H1 (cell line): Measurements from ENCODE around the gene RAPGEF6. TPM values are rescaled to one million over a fixed set of nuclear protein-coding genes. Genes with fewer than 3 reads are reported as not detected.

Experiments
- CTCF ChIA-PET: fragments of 300-600 bp; sonication (Branson Sonifier 250); formaldehyde crosslinking; loops from one replicate; lab custom pipeline; 2021; ENCODE audit not compliant: partially characterized antibody; lab: Charles Lee
- POLR2A ChIA-PET: fragments of 300-600 bp; sonication (Branson Sonifier 250); formaldehyde crosslinking; loops from one replicate; lab custom pipeline; 2021; ENCODE audit warnings: inconsistent platforms; ENCODE audit not compliant: partially characterized antibody; lab: Charles Lee
- DNase-seq, 2 experiments: peaks; one replicate each; pipeline versions ENCODE4 v3.0.0 to v3.0.0-alpha.2; 2010 to 2022; ENCODE audit warnings: low spot score in 2 of 2, low read depth in 1 of 2, mixed read lengths in 1 of 2
- FAIRE-seq: peaks from 2 replicates; lab custom pipeline; 2011; peaks lifted over from hg19 to GRCh38; lab: Jason Lieb, UNC
- H2AFZ ChIP-seq: 2 replicates; pipeline ENCODE4 v1.8.1; 2012; ENCODE audit warnings: low read length, inconsistent platforms
- H2AK5ac ChIP-seq: 2 replicates; pipeline ENCODE4 v1.6.1; 2013; ENCODE audit warnings: low read depth, low read length
- H2BK120ac ChIP-seq: replicated peaks from 2 replicates; pipeline ENCODE3; 2013; ENCODE audit warnings: low read depth, low read length, inconsistent platforms
- H2BK12ac ChIP-seq: 2 replicates; pipeline ENCODE4 v1.6.1; 2013; ENCODE audit warnings: low read depth, low read length
- H2BK15ac ChIP-seq: 2 replicates; pipeline ENCODE4 v1.6.1; 2013; ENCODE audit warnings: low read length
- H2BK20ac ChIP-seq: 2 replicates; pipeline ENCODE4 v1.6.1; 2013; ENCODE audit warnings: low read length
- H2BK5ac ChIP-seq: 2 replicates; pipeline ENCODE4 v1.6.1; 2013; ENCODE audit warnings: low read depth, low read length
- H3K14ac ChIP-seq: 2 replicates; pipeline ENCODE4 v1.6.1; 2013; ENCODE audit warnings: inconsistent platforms; ENCODE audit not compliant: insufficient read length
- H3K18ac ChIP-seq: 2 replicates; pipeline ENCODE4 v1.6.1; 2013; ENCODE audit warnings: low read length; ENCODE audit errors: extremely low read depth
- H3K23ac ChIP-seq: 2 replicates; pipeline ENCODE4 v1.6.1; 2013; ENCODE audit warnings: inconsistent platforms; ENCODE audit not compliant: insufficient read length
- H3K23me2 ChIP-seq: 2 replicates; pipeline ENCODE4 v1.6.1; 2013; ENCODE audit warnings: low read depth, low read length
- H3K27ac ChIP-seq: 2 replicates; pipeline ENCODE4 v1.6.1; 2011; ENCODE audit warnings: low read depth, low read length, inconsistent platforms
- H3K27me3 ChIP-seq, 4 experiments: replicated peaks in 1 of 4; 1 replicate in 1 of 4; 2 replicates in 3 of 4; pipeline versions ENCODE4 v1.6.1 to v1.8.1; 2011 to 2013; ENCODE audit warnings: low read length in 3 of 4, mild to moderate bottlenecking in 3 of 4, inconsistent platforms in 2 of 4, mixed read lengths in 2 of 4, moderate library complexity in 1 of 4; ENCODE audit not compliant: control insufficient read depth in 3 of 4, insufficient read depth in 3 of 4; ENCODE audit errors: extremely low read depth in 1 of 4
- H3K36me3 ChIP-seq, 4 experiments: 2 replicates each; pipeline versions ENCODE4 v1.6.1 to v1.8.1; 2011 to 2013; ENCODE audit warnings: mild to moderate bottlenecking in 4 of 4, low read length in 3 of 4, moderate library complexity in 2 of 4, control low read depth in 1 of 4, inconsistent platforms in 1 of 4; ENCODE audit not compliant: insufficient read depth in 4 of 4, control insufficient read depth in 2 of 4
- H3K4ac ChIP-seq: replicated peaks from 2 replicates; pipeline ENCODE3; 2013; ENCODE audit warnings: low read length, low read depth, mixed read lengths, inconsistent platforms; ENCODE audit not compliant: insufficient read length
- H3K4me1 ChIP-seq, 4 experiments: replicated peaks in 1 of 4; 1 replicate in 1 of 4; 2 replicates in 3 of 4; pipeline versions ENCODE4 v1.6.1 to v1.8.1; 2011 to 2013; ENCODE audit warnings: low read length in 3 of 4, inconsistent platforms in 2 of 4, mixed read lengths in 1 of 4; ENCODE audit not compliant: insufficient read depth in 4 of 4, control insufficient read depth in 3 of 4
- H3K4me2 ChIP-seq, 2 experiments: 2 replicates each; pipeline versions ENCODE4 v1.6.1 to v1.8.1; 2011 to 2013; ENCODE audit warnings: low read depth in 2 of 2, low read length in 2 of 2, control low read depth in 1 of 2, inconsistent platforms in 1 of 2, mild to moderate bottlenecking in 1 of 2; ENCODE audit not compliant: insufficient read depth in 1 of 2
- H3K4me3 ChIP-seq, 4 experiments: fragments of 200-600, 300-600 bp in 1 of 4; sonication (generic), shearing (Covaris generic), sonication (Bioruptor Twin) in 1 of 4; 2 replicates each; pipeline versions ENCODE4 v1.5.1 to v1.8.1; 2011 to 2016; ENCODE audit warnings: low read length in 4 of 4, low read depth in 3 of 4, control low read depth in 2 of 4, inconsistent platforms in 2 of 4, mild to moderate bottlenecking in 2 of 4, mixed read lengths in 1 of 4, moderate library complexity in 1 of 4; ENCODE audit not compliant: insufficient read depth in 2 of 4; ENCODE audit errors: extremely low read depth in 1 of 4
- H3K56ac ChIP-seq: replicated peaks from 2 replicates; pipeline ENCODE3; 2013; ENCODE audit warnings: low read depth, mild to moderate bottlenecking, mixed read lengths, low read length, inconsistent platforms; ENCODE audit not compliant: insufficient read length
- H3K79me1 ChIP-seq: 2 replicates; pipeline ENCODE4 v1.6.1; 2013; ENCODE audit warnings: low read depth, low read length, control low read depth
- H3K79me2 ChIP-seq, 2 experiments: 2 replicates each; pipeline versions ENCODE4 v1.6.1 to v1.8.1; 2012 to 2013; ENCODE audit warnings: low read length in 2 of 2, mild to moderate bottlenecking in 2 of 2, inconsistent platforms in 1 of 2; ENCODE audit not compliant: insufficient read depth in 2 of 2, control insufficient read depth in 1 of 2
- H3K9ac ChIP-seq, 4 experiments: replicated peaks in 1 of 4; 1 replicate in 1 of 4; 2 replicates in 3 of 4; pipeline versions ENCODE4 v1.6.1 to v1.8.1; 2011 to 2013; ENCODE audit warnings: low read depth in 3 of 4, low read length in 3 of 4, control low read depth in 2 of 4, mild to moderate bottlenecking in 2 of 4, moderate library complexity in 2 of 4, inconsistent platforms in 1 of 4; ENCODE audit errors: extremely low read depth in 1 of 4
- H3K9me3 ChIP-seq, 2 experiments: 2 replicates each; pipeline versions ENCODE4 v1.6.1 to v1.8.1; 2012 to 2013; ENCODE audit warnings: mild to moderate bottlenecking in 2 of 2, moderate library complexity in 2 of 2, control low read depth in 1 of 2, inconsistent platforms in 1 of 2, low read depth in 1 of 2, low read length in 1 of 2, mixed read lengths in 1 of 2; ENCODE audit not compliant: insufficient read depth in 2 of 2
- H4K20me1 ChIP-seq, 2 experiments: replicated peaks in 1 of 2; 2 replicates each; pipeline versions ENCODE3 to v1.8.1; 2011 to 2013; ENCODE audit warnings: inconsistent platforms in 2 of 2, low read length in 2 of 2, mild to moderate bottlenecking in 1 of 2; ENCODE audit not compliant: insufficient read depth in 2 of 2, control insufficient read depth in 1 of 2
- H4K5ac ChIP-seq: 2 replicates; pipeline ENCODE4 v1.6.1; 2013; ENCODE audit warnings: low read length, low read depth, mixed read lengths, inconsistent platforms; ENCODE audit not compliant: insufficient read length
- H4K8ac ChIP-seq: 2 replicates; pipeline ENCODE4 v1.8.0; 2013; ENCODE audit warnings: mild to moderate bottlenecking, moderate library complexity, low read length, inconsistent platforms; ENCODE audit not compliant: insufficient read depth; ENCODE audit errors: extremely low read depth
- H4K91ac ChIP-seq: replicated peaks from 2 replicates; pipeline ENCODE3; 2013; ENCODE audit warnings: low read length, mixed read lengths, inconsistent platforms; ENCODE audit not compliant: insufficient read length
- CBX5 ChIP-seq: fragments of 300-800, 300-1000 bp; sonication (generic); IDR thresholded peaks from 2 replicates; pipeline ENCODE4 v1.7.1; 2016; ENCODE audit warnings: antibody characterized with exemption, low read length, low read depth
- JUND ChIP-seq: IDR thresholded peaks from 2 replicates; pipeline ENCODE4 v1.6.1; 2011; ENCODE audit warnings: mild to moderate bottlenecking, improper control_type of control experiment, low read length
- PHF8 ChIP-seq: fragments of 200-600 bp; sonication (generic); conservative IDR thresholded peaks from 2 replicates; pipeline ENCODE4 v1.7.1; 2012; ENCODE audit warnings: low read depth, mild to moderate bottlenecking, inconsistent platforms, low read length, moderate library complexity
- SUZ12 ChIP-seq: fragments of 200-600 bp; sonication (generic); IDR thresholded peaks from 2 replicates; pipeline ENCODE4 v1.6.1; 2012; ENCODE audit warnings: mild to moderate bottlenecking, inconsistent platforms, low read length, moderate library complexity, mixed read lengths
- WGBS, 2 experiments: shearing (Covaris generic) in 1 of 2; methylation state at CpG; one replicate each; pipeline versions ENCODE4 v1.1.6 to v1.1.7; 2013 to 2015; ENCODE audit warnings: low lambda C conversion rate in 2 of 2, mixed read lengths in 2 of 2, inconsistent platforms in 1 of 2, low coverage in 1 of 2, missing lambda C conversion rate in 1 of 2; ENCODE audit not compliant: insufficient replicate concordance in 2 of 2, insufficient coverage in 1 of 2, insufficient read length in 1 of 2; ENCODE audit errors: extremely low coverage in 1 of 2, missing lambda C conversion rate in 1 of 2; 5-methylcytosine and 5-hydroxymethylcytosine counted together
- polyA plus RNA-seq, 7 experiments: library from polyadenylated mRNA; depleted of rRNA in 3 of 7; stranded (reverse) in 5 of 7; unstranded in 2 of 7; fragments of >200 nt in 5 of 7; fragments of 200-250 nt in 2 of 7; gene quantifications; 1 replicate in 5 of 7; 2 replicates in 1 of 7; 4 replicates in 1 of 7; pipeline versions ENCODE4 v1.2.1 to v1.2.3, GENCODE V29; 2011 to 2013; ENCODE audit warnings: missing spikeins in 2 of 7, mixed read lengths in 2 of 7
- total RNA-seq: library from RNA; stranded (reverse); fragmentation: NEBNext Ultra II Directional; extraction: Animal tissue kit (Norgen Biotek cat#: 25700); gene quantifications from 2 replicates; pipeline ENCODE4 v1.2.1, GENCODE V29; 2021
- TF ChIP-seq, protein P1 (sequence below), 3 experiments: IDR thresholded peaks; 1 replicate in 2 of 3; 2 replicates in 1 of 3; pipeline versions ENCODE4 v1.5.1 to v1.6.1; 2011; ENCODE audit warnings: low read length in 3 of 3, mild to moderate bottlenecking in 3 of 3, inconsistent platforms in 2 of 3, low read depth in 1 of 3, moderate library complexity in 1 of 3; ENCODE audit not compliant: insufficient read depth in 1 of 3; ENCODE audit errors: control extremely low read depth in 1 of 3
- TF ChIP-seq, protein P2 (sequence below): IDR thresholded peaks from 2 replicates; pipeline ENCODE4 v1.6.1; 2011; ENCODE audit warnings: low read length, improper control_type of control experiment
- TF ChIP-seq, protein P3 (sequence below): IDR thresholded peaks from 2 replicates; pipeline ENCODE4 v1.6.1; 2012; ENCODE audit warnings: low read length, inconsistent platforms
- TF ChIP-seq, protein P4 (sequence below): IDR thresholded peaks from 2 replicates; pipeline ENCODE4 v1.6.1; 2012; ENCODE audit warnings: inconsistent platforms

Gene RAPGEF6
- total and polyA plus RNA-seq, 2 of the 8 experiments (the other 6 are each of a cell fraction or from before 2014, with no cell fraction given), result 4.8 to 20.0 TPM

DNA sequence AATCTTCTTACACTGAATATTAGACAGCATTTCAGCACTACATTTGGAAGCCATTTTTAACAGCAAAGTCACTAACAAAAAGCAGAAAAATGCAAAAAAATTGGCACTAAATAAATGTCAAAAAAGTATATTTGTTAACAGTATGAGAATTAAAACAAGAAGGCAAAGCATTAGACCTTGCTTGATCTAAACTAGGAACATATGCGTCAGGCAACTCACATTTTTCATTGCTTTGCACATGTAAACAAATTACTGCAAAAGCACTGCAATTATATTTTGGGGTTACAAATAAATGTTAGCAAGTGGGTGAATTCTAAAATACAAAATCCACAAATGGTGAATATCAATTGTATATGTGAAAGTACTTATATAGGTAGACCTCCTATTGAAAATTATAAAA is 49.0 kb upstream of the RAPGEF6 start:
- no peak overlapping the region for H2AFZ ChIP-seq
- H2BK12ac ChIP-seq, result no peak overlapping the region
- 90% methylated on average over 1 of the region's 1 CpG; no CpG with 5 or more reads in 1 of the 2 experiments for WGBS, 2 experiments
- TF ChIP-seq, protein P1, sequence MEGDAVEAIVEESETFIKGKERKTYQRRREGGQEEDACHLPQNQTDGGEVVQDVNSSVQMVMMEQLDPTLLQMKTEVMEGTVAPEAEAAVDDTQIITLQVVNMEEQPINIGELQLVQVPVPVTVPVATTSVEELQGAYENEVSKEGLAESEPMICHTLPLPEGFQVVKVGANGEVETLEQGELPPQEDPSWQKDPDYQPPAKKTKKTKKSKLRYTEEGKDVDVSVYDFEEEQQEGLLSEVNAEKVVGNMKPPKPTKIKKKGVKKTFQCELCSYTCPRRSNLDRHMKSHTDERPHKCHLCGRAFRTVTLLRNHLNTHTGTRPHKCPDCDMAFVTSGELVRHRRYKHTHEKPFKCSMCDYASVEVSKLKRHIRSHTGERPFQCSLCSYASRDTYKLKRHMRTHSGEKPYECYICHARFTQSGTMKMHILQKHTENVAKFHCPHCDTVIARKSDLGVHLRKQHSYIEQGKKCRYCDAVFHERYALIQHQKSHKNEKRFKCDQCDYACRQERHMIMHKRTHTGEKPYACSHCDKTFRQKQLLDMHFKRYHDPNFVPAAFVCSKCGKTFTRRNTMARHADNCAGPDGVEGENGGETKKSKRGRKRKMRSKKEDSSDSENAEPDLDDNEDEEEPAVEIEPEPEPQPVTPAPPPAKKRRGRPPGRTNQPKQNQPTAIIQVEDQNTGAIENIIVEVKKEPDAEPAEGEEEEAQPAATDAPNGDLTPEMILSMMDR (IDR thresholded peaks at IDR 0.05; ENCODE audit: control extremely low read depth in 1 of 3, insufficient read depth in 1 of 3, low read depth in 1 of 3, low read length in 3 of 3), result no peak
- TF ChIP-seq, protein P2, sequence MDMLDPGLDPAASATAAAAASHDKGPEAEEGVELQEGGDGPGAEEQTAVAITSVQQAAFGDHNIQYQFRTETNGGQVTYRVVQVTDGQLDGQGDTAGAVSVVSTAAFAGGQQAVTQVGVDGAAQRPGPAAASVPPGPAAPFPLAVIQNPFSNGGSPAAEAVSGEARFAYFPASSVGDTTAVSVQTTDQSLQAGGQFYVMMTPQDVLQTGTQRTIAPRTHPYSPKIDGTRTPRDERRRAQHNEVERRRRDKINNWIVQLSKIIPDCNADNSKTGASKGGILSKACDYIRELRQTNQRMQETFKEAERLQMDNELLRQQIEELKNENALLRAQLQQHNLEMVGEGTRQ, result no peak
- TF ChIP-seq, protein P3, sequence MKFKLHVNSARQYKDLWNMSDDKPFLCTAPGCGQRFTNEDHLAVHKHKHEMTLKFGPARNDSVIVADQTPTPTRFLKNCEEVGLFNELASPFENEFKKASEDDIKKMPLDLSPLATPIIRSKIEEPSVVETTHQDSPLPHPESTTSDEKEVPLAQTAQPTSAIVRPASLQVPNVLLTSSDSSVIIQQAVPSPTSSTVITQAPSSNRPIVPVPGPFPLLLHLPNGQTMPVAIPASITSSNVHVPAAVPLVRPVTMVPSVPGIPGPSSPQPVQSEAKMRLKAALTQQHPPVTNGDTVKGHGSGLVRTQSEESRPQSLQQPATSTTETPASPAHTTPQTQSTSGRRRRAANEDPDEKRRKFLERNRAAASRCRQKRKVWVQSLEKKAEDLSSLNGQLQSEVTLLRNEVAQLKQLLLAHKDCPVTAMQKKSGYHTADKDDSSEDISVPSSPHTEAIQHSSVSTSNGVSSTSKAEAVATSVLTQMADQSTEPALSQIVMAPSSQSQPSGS, result no peak
- TF ChIP-seq SUZ12 (no peak), CBX5 (no peak), PHF8 (no peak), JUND (no peak)
- TF ChIP-seq, protein P4, sequence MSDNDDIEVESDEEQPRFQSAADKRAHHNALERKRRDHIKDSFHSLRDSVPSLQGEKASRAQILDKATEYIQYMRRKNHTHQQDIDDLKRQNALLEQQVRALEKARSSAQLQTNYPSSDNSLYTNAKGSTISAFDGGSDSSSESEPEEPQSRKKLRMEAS, result no peak

More for the DNA sequence above, 49.0 kb upstream of the RAPGEF6 start:
- Histone ChIP-seq H3K23me2 (no peaks in the 10 kb centered on the region), H3K9me3 (no peaks in the 10 kb centered on the region), H4K8ac (no peak overlapping the region), H3K4me3 (no peak overlapping the region), H3K36me3 (peaks cover 0 to 3% (median 0%) of the 10 kb centered on the region in 4 experiments; a peak in 2 of 8 replicates), H4K5ac (no peak overlapping the region), H2BK20ac (no peak overlapping the region), H3K4me1 (no peaks in the 10 kb centered on the region), H2AK5ac (no peak overlapping the region), H3K79me1 (no peaks in the 10 kb centered on the region), H4K20me1 (no peaks in the 10 kb centered on the region), H4K91ac (no peak overlapping the region), H3K18ac (no peak overlapping the region), H3K27ac (no peak overlapping the region), H3K27me3 (no peaks in the 10 kb centered on the region), H3K9ac (no peak overlapping the region), H3K56ac (no peak overlapping the region), H3K79me2 (no peaks in the 10 kb centered on the region), H3K23ac (no peak overlapping the region), H2BK120ac (no peak overlapping the region), H2BK5ac (no peak overlapping the region), H3K14ac (no peak overlapping the region), H3K4ac (no peak overlapping the region), H3K4me2 (no peak overlapping the region), H2BK15ac (no peak overlapping the region)
- ChIA-PET CTCF (no interaction called here), POLR2A (no interaction called here)
- DNase-seq (no peak), FAIRE-seq (no peak)
